Neural cell (in vitro differentiated cells): Measurements from ENCODE around the gene RNU2-63P.

ENCODE experiments used
- CTCF ChIP-seq: fragments of 450-650 bp; IDR thresholded peaks from 2 replicates; pipeline ENCODE4 v1.5.1; 2014; ENCODE audit warnings: antibody characterized with exemption, mild to moderate bottlenecking, moderate library complexity; ENCODE audit not compliant: poor library complexity, severe bottlenecking
- TAF1 ChIP-seq: IDR thresholded peaks from 2 replicates; pipeline ENCODE4 v1.6.1; 2012; ENCODE audit warnings: low read depth

- TF ChIP-seq TAF1 (no peak), CTCF (no peak)
Measured at GRCh38 chr2:88027697-88028389, 11.5 kb upstream of the RNU2-63P start.
